GM19467 (cell line): ENCODE data around the gene ATP5IF1.

Source experiments
- ATAC-seq: cut with Tn5 transposase; IDR thresholded peaks from one replicate; pipeline ENCODE4 v1.9.1; 2021; ENCODE audit warnings: mild to moderate bottlenecking, moderate library complexity; ENCODE audit not compliant: unreplicated experiment

ATP5IF1 gene

DNA sequence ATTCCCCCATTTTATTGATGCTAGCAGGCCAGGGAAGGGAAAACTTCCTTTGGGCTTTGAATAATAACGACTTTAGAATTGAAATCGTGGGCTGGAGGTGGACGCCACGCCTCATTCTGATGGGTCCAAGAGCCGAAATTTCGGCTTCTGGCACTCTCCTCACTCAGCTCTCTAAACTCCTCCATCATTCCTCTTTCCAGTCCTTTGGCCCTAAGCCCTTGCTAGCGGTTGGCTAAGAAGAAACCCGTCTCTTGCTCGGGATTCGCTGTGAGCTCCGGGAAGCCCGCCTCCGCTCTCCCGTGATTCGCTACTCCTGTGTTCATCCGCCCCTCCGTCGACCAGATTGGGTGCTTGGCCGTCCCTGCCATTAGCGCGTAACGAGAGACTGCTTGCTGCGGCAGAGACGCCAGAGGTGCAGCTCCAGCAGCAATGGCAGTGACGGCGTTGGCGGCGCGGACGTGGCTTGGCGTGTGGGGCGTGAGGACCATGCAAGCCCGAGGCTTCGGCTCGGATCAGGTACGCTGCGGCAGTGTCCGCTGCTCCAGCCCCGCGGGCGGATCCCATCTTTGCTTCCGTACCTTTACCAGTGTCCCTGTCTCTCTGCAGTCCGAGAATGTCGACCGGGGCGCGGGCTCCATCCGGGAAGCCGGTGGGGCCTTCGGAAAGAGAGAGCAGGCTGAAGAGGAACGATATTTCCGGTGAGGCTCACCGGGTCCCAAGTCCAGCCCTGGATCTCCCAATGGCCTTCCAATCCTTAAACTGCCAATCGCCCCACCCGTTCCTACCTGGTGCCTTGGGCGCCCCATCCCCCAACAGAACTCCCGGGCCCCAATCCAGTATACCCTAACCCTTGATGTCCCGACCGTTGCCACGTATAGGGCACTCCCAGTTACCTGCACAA, at the start of gene ATP5IF1:
Gene ATP5IF1 (plus strand): TSS at position 370 of the 901 bp plus-strand sequence. CDS start 60 bp downstream, at position 430.
- ATAC-seq: peak; percentile 84

- no peak for ATAC-seq
Observed at GRCh38 chr1:28190337-28190979, 45.5 kb upstream of the ATP5IF1 start.

DNA sequence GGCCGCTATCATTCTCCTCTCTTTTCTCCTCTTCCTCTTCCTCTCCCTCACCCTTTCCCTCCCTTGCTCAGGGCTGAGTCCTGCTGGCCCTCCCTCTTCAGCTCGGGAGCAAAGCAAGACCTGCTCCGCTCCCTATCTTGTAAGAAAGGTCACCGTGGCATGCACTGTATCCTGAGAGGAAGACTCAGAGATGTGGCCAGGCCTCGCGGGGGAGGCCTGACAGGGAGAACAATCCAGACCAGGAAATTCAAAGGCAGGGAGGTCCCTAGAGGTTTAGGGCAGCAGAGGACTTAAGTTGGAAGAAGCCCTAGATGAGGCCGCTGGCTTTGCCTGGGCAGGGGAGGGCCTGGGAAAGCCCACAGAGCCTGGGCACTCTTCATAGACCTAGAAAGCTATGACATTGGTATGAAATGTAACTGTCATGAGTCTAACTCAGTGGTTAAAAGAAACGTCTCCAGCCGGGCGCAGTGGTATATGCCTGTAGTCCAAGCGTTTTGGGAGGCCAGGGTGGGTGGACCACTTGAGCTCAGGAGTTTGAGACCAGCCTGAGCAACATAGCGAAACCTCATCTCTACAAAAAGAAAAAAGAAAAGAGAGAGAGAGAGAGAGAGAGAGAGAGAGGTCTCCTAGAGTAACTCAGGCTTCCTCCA, 44.8 kb upstream of the ATP5IF1 start:
- no peak for ATAC-seq

- no peak for ATAC-seq
Observed at GRCh38 chr1:28193701-28194161, 42.2 kb upstream of the ATP5IF1 start.

- no peak for ATAC-seq
Observed at GRCh38 chr1:28194326-28195035, 41.4 kb upstream of the ATP5IF1 start.

DNA sequence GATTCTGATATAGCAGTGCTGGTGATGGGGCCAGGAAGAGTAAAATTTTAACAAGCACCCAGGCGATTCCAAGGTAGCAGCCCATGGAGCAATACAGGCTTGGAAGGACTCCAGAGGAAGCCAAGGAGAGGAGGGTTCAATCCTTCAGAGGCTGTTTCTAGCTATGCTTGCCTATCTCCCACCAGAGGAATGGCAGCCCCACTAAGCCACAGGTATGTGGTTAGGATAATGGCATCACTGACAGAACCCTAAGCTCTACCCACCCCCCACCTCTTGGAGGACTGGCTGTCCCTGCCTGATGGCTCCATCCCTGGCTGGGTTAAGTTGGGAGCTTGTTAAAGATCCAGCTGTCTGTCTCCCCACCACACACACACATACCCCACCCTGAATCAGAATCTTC, 40.1 kb upstream of the ATP5IF1 start:
- no peak for ATAC-seq

DNA sequence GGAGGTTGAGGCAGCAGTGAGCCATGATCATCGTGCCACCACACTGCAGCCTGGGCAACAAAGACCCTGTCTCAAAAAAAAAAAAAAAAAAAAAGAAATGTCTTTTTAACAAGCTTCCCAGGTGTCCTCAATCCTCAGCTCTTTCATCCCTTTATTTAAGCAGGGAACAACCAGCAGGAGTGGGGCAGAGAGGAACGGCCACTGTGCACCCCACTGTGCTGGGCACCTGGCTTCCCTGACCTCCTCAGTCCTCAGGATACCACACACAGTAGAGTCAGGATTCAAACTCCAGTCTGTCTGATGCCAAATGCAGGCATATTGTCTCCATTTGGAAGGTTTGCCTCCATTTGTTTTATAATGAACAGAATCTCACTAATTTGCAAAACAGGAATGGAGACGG, 39.6 kb upstream of the ATP5IF1 start:
- ATAC-seq: no peak

- no peak for ATAC-seq
Observed at GRCh38 chr1:28197682-28198415, 38.1 kb upstream of the ATP5IF1 start.

DNA sequence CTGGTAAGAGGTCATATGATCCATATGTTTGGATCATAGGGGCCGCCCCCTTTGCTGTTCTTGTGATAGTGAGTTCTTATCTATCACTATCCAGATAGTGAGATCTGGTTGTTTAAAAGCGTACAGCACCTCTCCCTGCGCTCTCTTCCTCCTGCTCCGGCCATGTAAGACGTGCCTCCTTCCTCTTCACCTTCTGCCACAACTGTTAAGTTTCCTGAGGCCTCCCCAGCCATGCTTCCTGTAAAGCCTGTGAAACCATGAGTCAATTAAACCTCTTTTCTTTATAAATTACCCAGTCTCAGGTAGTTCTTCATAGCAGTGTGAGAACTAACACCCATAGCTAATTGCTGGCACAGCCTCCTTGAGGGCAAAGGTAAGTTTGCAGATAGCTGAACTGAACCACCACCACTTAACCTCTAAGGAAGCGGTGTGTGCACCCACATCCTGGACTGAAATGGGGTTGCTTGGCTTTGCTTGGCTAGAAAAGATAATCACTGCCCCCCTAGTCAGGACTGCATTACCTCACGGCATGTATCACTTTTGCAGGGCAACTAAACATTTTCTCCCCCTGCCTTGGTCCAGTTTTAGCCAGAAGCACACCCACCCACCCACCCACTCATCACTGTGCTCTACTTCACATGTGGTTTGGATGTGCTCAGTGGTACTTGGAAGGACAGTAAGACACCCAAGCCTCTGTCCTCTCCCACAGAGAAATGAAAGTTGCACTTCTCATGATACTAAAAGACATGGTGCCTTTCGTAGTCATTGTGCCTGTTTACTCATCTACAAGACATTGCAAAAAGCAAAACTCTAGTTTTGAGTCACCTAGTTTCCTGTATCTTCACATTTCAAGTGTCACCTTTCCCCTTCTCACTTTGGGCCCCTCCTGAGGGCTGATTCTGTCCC, 36.3 kb upstream of the ATP5IF1 start:
- ATAC-seq: peak; percentile 79

GRCh38 chr1:28200234-28200873, 35.6 kb upstream of the ATP5IF1 start:
- ATAC-seq: no peak

DNA sequence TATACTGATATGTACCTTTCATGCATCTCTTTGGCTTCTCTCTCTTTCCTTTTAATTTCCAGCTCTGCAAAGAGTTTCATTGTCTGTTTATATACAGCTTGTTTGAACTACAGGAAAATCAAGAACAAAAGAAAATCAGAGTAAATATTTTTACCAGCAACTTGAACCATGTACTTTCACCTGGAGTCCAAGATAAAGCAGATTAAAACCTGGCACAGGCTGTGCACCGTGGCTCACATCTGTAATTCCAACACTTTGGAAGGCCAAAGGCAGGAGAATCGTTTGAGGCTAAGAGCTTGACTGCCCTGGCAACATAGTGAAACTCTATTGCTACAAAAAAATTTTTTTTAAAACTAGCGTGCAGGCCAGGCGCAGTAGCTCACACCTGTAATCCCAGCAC, 30.7 kb upstream of the ATP5IF1 start:
- ATAC-seq: no peak

DNA sequence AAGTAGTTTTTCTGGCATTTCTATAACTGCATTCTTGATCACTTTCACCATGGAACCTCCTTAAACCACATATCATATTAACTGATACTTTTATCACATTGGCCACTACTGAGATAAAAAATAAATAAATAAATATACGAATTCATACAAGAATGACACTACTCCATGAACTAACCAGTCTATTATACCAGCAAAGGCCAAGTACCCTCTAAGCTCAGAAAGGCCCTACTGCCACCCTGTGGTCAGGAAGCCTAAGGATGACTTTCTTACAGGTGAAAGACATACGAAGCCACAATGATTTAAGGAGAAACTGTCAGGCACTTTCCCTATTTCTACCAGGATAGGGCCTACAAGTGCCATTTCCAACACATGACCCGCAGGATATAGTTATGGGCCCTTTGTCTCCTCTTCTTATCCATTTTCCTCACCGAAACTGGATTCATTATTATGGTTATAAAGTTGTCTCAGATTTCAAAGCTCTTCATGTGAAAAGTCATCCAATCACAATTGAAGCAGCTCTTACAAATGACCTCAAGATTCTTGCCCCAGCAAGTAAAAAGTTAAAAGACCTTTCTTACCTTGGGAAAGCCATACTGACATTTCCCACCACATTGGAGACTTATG, 27.0 kb upstream of the ATP5IF1 start:
- no peak for ATAC-seq

DNA sequence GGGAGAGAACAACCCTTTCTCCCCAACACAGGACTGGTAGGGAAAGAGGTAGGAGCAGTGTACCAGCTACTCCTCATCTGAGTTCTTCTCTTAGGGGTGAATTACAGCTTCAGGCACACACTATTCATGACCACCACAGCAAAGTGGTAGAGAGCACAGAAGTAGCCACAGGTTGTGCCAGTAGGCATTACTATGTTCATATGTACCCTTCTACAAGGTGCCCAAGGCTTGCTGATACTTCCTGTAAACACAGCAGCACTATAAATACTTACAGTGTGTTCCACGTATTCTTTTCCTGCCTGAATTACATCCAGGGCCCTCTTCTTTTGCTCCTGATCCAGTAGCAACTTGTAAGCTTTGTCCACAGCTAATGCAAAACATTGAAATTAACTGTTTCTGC, 26.2 kb upstream of the ATP5IF1 start:
- ATAC-seq: no peak

- no peak for ATAC-seq
Observed at GRCh38 chr1:28213315-28213714, 22.6 kb upstream of the ATP5IF1 start.

DNA sequence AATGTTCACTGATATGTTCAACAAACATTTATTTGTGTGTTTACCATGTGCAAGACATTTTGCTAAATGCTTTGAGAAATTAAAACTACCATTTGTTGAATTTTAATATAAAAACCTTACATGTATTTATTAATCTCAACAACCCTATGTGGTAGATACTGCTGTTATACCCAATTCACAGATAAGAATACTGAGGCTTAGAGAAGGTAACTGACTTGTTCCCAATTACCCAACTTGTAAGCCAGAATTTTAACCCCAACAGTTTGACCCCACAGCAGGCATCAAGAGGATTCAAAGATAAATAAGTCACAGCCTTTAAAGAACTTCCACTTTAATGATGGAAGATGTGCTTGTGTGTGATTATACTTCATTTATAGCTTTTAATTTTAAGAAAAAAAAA, 6.8 kb upstream of the ATP5IF1 start:
- ATAC-seq: no peak

DNA sequence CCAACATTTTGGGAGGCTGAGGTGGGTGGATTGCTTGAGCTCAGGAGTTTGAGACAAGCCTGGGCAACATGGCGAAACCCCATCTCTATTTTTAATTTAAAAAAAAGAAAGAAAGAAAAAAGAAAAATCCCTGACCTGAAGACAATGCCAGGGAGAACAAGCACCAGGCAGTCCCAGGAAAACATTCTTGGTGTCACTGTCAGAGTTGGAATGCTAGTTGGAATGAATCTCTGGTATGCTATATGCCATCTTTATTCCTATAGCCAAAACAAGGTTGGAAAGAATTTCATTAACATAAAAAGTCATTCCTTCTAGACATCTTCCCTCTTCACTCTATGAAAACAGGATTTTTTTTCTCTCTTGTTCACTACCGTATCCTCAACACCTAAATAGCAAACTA, 5.9 kb upstream of the ATP5IF1 start:
- no peak for ATAC-seq

- peak; percentile 48 for ATAC-seq
Observed at GRCh38 chr1:28232558-28233263, 3.2 kb upstream of the ATP5IF1 start, which contains the start of gene DNAJC8. Gene DNAJC8 (minus strand): TSS chr1:28233029. CDS start chr1:28232998, 31 bp downstream.

DNA sequence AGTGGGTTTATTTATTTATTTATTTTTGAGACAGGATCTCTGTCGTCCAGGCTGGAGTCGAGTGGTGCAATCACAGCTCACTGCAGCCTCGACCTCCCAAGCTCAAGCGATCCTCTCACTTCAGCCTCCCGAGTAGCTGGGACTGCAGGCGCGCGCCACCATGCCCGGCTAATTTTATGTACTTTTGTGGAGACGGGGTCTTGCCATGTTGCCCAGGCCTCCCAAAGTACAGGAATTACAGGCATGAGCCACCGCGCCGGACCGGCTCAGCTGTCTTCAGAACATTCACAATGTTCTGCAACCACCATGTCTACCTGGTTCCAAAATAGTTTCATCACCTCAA, 2.7 kb upstream of the ATP5IF1 start:
- no peak for ATAC-seq
